Spleen (tissue), 11 donors: ENCODE measurements around the gene KCTD21. TPM values are rescaled to one million over a fixed set of nuclear protein-coding genes. Genes with fewer than 3 reads are reported as not detected.

Source experiments
- DNase-seq: peaks from one replicate; pipeline ENCODE4 v3.0.0-alpha.2; 2020
- H3K27ac ChIP-seq, 8 donors: fragments of 200-600 bp; sonication (generic) in 7 of 8; 1 replicate in 4 of 8; 2 replicates in 4 of 8; pipeline versions ENCODE4 v1.5.0 to v1.8.0; 2016 to 2021; ENCODE audit warnings: inconsistent platforms in 4 of 8, mild to moderate bottlenecking in 4 of 8, moderate library complexity in 1 of 8
- H3K27me3 ChIP-seq, 7 donors: fragments of 200-600 bp; sonication (generic) in 6 of 7; replicated peaks in 1 of 7; 1 replicate in 4 of 7; 2 replicates in 3 of 7; pipeline versions ENCODE4 v1.5.0 to v1.8.0; 2016 to 2021; ENCODE audit warnings: inconsistent platforms in 3 of 7, mild to moderate bottlenecking in 1 of 7
- H3K36me3 ChIP-seq, 6 donors: fragments of 200-600 bp; sonication (generic) in 5 of 6; 1 replicate in 4 of 6; 2 replicates in 2 of 6; pipeline versions ENCODE4 v1.5.0 to v1.8.0; 2016 to 2021; ENCODE audit warnings: inconsistent platforms in 2 of 6
- H3K4me1 ChIP-seq, 6 donors: fragments of 200-600 bp; sonication (generic) in 5 of 6; 1 replicate in 3 of 6; 2 replicates in 3 of 6; pipeline versions ENCODE4 v1.5.0 to v1.8.0; 2016 to 2021; ENCODE audit warnings: inconsistent platforms in 3 of 6
- H3K4me3 ChIP-seq, 8 donors: fragments of 200-600 bp; sonication (generic) in 7 of 8; 1 replicate in 4 of 8; 2 replicates in 4 of 8; pipeline versions ENCODE4 v1.5.0 to v1.8.0; 2016 to 2021; ENCODE audit warnings: inconsistent platforms in 4 of 8, mild to moderate bottlenecking in 4 of 8, moderate library complexity in 2 of 8
- H3K9me3 ChIP-seq, 8 donors: fragments of 200-600 bp; sonication (generic) in 7 of 8; 1 replicate in 4 of 8; 2 replicates in 4 of 8; pipeline versions ENCODE4 v1.5.0 to v1.8.0; 2016 to 2021; ENCODE audit warnings: inconsistent platforms in 4 of 8
- POLR2A ChIP-seq, 3 donors: fragments of 450-650 bp; IDR thresholded peaks; one replicate each; pipeline ENCODE4 v1.5.1; 2017; ENCODE audit warnings: antibody characterized with exemption in 3 of 3, mild to moderate bottlenecking in 1 of 3
- POLR2AphosphoS5 ChIP-seq, 3 donors: sonication (generic); formaldehyde crosslinking; IDR thresholded peaks; one replicate each; pipeline ENCODE4 v1.5.1; 2017; ENCODE audit warnings: antibody characterized with exemption in 3 of 3
- WGBS, 5 donors: extraction: QIAGEN DNeasy Blood & Tissue Kit in 3 of 5; methylation state at CpG; one replicate each; pipeline versions ENCODE4 v1.1.5 to v1.1.7; 2013 to 2018; 5-methylcytosine and 5-hydroxymethylcytosine counted together
- intact Hi-C: fragments of 100-400 bp; cut with DNase I; formaldehyde crosslinking; loops from one replicate; pipeline ENCODE4 v1.15.0; 2023; ENCODE audit warnings: low total_unique reads
- polyA plus RNA-seq, 3 donors: library from polyadenylated mRNA; stranded (reverse); fragments of 200-250 nt; gene quantifications; one replicate each; pipeline ENCODE4 v1.2.1, GENCODE V29; 2013
- total RNA-seq, 7 donors: library from RNA; depleted of rRNA in 3 of 7; stranded (reverse); fragments of >200 nt in 3 of 7; fragmentation: NEBNext Ultra II Directional in 4 of 7; extraction: Animal tissue kit (Norgen Biotek cat#: 25700) in 4 of 7; gene quantifications; one replicate each; pipeline versions ENCODE4 v1.1.0 to v1.2.1, GENCODE V29; 2016 to 2021
- TF ChIP-seq, protein P1 (sequence below), 11 experiments: fragments of 200-600 bp in 7 of 11; fragments of 450-650 bp in 4 of 11; sonication (generic) in 4 of 11; IDR thresholded peaks in 8 of 11; conservative IDR thresholded peaks in 3 of 11; 1 replicate in 7 of 11; 2 replicates in 4 of 11; pipeline versions ENCODE4 v1.4.0 to v1.8.0; 2016 to 2021; ENCODE audit warnings: antibody characterized with exemption in 11 of 11, inconsistent platforms in 4 of 11, mild to moderate bottlenecking in 1 of 11
- donor health status: healthy with polysubstance abuse.
- donor health status: DM: no; HTN: no; CAD: no; lungs with moderate emphysema.
- donor health status: DM: no; HTN: no; CAD: no.
- donor health status: Bipolar disorder and iron deficiency.
- donor health status: healthy.
- donor health status: DM: no; HTN: no; CAD: no.
- donor health status: DM: yes; HTN: yes; CAD: no.

Gene KCTD21
- total and polyA plus RNA-seq, 10 donors, result 1.2 to 13.6 (median 6.4) TPM

DNA sequence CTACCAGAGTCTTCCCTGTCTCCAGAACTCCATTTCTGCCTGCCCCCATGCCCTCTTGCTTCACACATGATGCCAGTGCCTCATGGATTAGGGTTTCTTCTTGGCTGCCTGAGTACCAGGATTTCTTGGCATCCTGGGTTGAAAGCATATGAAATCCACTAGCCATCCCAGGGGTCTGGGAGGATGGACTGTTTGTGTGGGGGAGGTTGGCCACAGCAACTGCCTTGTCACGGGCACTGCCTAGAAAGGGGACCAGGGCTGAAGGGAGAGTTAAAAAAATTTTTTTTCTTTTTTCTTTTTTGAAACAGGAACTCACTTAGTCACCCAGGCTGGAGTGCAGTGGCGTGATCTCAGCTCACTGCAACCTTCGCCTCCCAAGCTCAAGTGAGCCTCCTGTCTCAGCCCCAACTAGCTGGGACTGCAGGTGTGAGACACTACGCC is 4.5 kb upstream of the KCTD21 start:
- Histone ChIP-seq H3K4me3 (no peak overlapping the region), H3K9me3 (no peaks in the 10 kb centered on the region), H3K27me3 (no peaks in the 10 kb centered on the region), H3K27ac (no peak overlapping the region), H3K36me3 (peaks cover 0 to 14% (median 0%) of the 10 kb centered on the region in 6 donors), H3K4me1 (peaks cover 15 to 55% (median 26%) of the 10 kb centered on the region in 6 donors)
- 59 to 74% (median 66%) methylated on average over 4 of the region's 4 CpGs for WGBS, 5 donors
- intact Hi-C loops, result no loop called here
- TF ChIP-seq, protein P1, sequence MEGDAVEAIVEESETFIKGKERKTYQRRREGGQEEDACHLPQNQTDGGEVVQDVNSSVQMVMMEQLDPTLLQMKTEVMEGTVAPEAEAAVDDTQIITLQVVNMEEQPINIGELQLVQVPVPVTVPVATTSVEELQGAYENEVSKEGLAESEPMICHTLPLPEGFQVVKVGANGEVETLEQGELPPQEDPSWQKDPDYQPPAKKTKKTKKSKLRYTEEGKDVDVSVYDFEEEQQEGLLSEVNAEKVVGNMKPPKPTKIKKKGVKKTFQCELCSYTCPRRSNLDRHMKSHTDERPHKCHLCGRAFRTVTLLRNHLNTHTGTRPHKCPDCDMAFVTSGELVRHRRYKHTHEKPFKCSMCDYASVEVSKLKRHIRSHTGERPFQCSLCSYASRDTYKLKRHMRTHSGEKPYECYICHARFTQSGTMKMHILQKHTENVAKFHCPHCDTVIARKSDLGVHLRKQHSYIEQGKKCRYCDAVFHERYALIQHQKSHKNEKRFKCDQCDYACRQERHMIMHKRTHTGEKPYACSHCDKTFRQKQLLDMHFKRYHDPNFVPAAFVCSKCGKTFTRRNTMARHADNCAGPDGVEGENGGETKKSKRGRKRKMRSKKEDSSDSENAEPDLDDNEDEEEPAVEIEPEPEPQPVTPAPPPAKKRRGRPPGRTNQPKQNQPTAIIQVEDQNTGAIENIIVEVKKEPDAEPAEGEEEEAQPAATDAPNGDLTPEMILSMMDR (IDR thresholded peaks at IDR 0.05 in 8 of 11, conservative IDR thresholded peaks at IDR 0.05 in 3 of 11), result no peak
- no peak for TF ChIP-seq POLR2A (IDR thresholded peaks at IDR 0.05)
- DNase-seq, result peak; percentile 19

DNA sequence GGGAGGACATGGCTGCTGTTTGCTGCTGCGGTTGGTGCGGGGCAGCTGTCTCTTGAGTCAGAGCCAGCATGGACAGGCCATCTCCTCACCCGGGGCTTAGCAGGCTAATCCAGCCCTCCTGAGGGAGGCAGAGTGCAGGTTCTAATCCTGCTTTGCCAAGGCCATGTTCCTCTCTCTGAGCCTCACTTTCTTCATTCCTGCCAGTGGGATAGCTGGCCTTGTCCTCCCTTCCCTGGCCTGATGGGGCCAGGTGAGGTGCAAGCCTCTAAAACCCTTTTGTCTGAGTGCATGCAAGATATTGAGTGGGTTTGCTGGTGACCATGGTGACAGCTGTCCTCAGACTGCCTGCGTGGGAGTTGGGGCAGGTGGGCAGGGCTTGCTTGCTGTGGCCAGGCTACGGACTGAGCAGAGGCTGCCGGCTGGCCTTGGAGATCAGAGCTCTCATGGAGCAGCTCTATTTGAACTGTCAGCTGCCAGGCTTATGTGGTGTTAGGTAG is 3.8 kb upstream of the KCTD21 start:
- Histone ChIP-seq H3K36me3 (peaks cover 0 to 8% (median 0%) of the 10 kb centered on the region in 6 donors), H3K27ac (peak overlapping the region in 1 of 8 donors; percentile 20), H3K4me1 (peaks cover 15 to 62% (median 32%) of the 10 kb centered on the region in 6 donors), H3K9me3 (no peaks in the 10 kb centered on the region), H3K27me3 (no peaks in the 10 kb centered on the region), H3K4me3 (no peak overlapping the region)
- WGBS, 5 donors, result 60 to 85% (median 81%) methylated on average over 1 to 6 of the region's 6 CpGs
- DNase-seq, result peak; percentile 61
- intact Hi-C loops, result no loop called here
- TF ChIP-seq POLR2AphosphoS5 (IDR thresholded peaks at IDR 0.05), result no peak
- no peak for TF ChIP-seq POLR2A (IDR thresholded peaks at IDR 0.05)
- TF ChIP-seq, protein P1 (IDR thresholded peaks at IDR 0.05 in 8 of 11, conservative IDR thresholded peaks at IDR 0.05 in 3 of 11), result no peak

DNA sequence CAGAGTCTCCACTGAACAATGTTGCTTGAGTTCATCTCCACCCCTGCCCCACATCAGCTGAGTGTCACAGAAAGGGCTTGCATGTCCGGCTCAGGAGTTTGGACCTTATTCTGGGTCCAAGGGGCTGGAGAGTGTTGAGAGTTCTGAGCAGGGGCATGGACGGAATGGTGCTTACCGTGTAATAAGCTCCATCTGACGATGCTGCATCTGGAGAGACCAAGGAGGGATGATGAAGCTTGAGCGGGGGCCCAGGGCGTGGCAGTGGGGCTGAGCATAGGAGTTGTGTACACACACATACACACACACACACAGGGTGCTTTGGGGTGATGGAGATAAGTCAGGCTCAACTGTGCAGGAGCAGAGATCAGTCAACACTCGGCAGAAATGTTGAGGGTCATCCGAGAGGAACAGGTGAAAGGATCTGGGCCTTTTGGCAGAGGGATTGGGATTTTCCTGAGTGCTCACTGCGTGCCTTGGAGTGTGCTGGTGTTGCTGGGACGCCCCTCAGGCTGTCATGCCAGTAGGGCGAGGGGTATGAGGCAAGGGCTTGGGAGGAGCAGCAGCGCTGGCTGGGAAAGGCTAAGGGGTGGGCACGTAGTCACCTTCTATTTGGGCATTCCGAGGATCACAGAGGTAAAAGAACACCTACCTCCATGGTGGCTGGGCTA is 2.6 kb upstream of the KCTD21 start:
- Histone ChIP-seq H3K27ac (no peak overlapping the region), H3K4me1 (peaks cover 15 to 66% (median 42%) of the 10 kb centered on the region in 6 donors), H3K4me3 (no peak overlapping the region), H3K9me3 (no peaks in the 10 kb centered on the region), H3K36me3 (peaks cover 0 to 2% (median 0%) of the 10 kb centered on the region in 6 donors), H3K27me3 (no peaks in the 10 kb centered on the region)
- intact Hi-C loops, result no loop called here
- WGBS, 5 donors, result 89 to 95% (median 92%) methylated on average over 14 of the region's 14 CpGs
- TF ChIP-seq POLR2A (IDR thresholded peaks at IDR 0.05), result no peak
- TF ChIP-seq POLR2AphosphoS5 (IDR thresholded peaks at IDR 0.05), result no peak
- TF ChIP-seq, protein P1 (IDR thresholded peaks at IDR 0.05 in 8 of 11, conservative IDR thresholded peaks at IDR 0.05 in 3 of 11), result no peak
- DNase-seq, result peak; percentile 68

DNA sequence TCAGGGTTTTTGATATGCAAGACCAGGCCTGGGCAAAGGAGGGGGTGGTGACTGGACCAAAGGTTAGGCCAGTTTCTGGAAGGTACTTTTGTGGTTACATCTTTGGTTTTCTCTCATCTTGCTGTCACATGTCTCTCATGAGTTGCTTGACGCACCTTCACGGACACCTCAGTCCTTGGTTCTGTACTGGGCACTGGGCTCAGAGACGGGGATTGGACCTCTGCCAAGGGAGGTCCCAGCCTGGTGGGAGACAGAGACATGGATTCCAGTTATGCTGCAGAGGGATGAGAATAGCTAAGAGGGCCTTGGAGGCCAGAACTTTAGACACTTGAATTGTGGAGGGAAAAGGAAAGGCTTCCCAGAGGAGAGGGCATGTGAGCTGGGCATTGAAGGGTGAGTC is 1.9 kb upstream of the KCTD21 start:
- no peak overlapping the region for H3K27ac ChIP-seq
- WGBS, 5 donors, result 66 to 79% (median 71%) methylated on average over 3 of the region's 3 CpGs
- H3K4me3 ChIP-seq, result no peak overlapping the region
- H3K9me3 ChIP-seq, result no peaks in the 10 kb centered on the region
- peaks cover 0 to 8% (median 0%) of the 10 kb centered on the region in 6 donors for H3K36me3 ChIP-seq
- peaks cover 15 to 73% (median 44%) of the 10 kb centered on the region in 6 donors for H3K4me1 ChIP-seq
- intact Hi-C loops, result no loop called here
- no peak for TF ChIP-seq POLR2A (IDR thresholded peaks at IDR 0.05)
- TF ChIP-seq, protein P1 (IDR thresholded peaks at IDR 0.05 in 8 of 11, conservative IDR thresholded peaks at IDR 0.05 in 3 of 11), result no peak
- TF ChIP-seq POLR2AphosphoS5 (IDR thresholded peaks at IDR 0.05), result no peak
- peak; percentile 46 for DNase-seq
- H3K27me3 ChIP-seq, result no peaks in the 10 kb centered on the region
